Eye (tissue), 1 donor: ENCODE measurements around the gene PLD3.
A peak's percentile ranks its signal among the peaks of the same experiment; 100 is the strongest.
"Not testable (repeated sequence)": the region's sequence is repeated elsewhere in the genome, so short reads cannot be mapped to it uniquely, and the experiment has no call there.

Experiments
- DNase-seq: peaks from one replicate; pipeline ENCODE4 v3.0.0-alpha.2; 2015

The PLD3 gene

DNA sequence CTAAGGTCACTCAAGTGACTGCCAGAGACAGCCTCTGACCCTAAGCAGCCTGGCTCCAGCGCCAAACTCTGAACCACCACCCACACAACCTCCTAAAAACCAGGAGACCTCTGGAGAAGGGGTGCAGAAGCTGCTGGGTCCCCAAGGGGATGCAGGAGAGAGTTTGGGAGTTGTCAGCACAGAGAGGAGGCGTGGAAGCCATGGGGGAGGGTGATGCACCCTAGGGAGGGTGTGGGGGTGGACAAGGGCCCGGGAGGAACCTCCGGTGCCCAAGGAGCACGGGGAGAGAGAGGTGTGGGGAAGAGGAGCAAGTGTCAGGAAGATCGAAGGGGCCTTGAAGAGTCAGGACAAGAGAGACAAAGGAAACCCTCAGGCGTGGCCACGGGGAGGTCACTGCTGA lies 43.6 kb downstream of the PLD3 start:
- DNase-seq, result no peak

GRCh38 chr19:40392894-40393517 lies 44.5 kb downstream of the PLD3 start:
- DNase-seq, result no peak

DNA sequence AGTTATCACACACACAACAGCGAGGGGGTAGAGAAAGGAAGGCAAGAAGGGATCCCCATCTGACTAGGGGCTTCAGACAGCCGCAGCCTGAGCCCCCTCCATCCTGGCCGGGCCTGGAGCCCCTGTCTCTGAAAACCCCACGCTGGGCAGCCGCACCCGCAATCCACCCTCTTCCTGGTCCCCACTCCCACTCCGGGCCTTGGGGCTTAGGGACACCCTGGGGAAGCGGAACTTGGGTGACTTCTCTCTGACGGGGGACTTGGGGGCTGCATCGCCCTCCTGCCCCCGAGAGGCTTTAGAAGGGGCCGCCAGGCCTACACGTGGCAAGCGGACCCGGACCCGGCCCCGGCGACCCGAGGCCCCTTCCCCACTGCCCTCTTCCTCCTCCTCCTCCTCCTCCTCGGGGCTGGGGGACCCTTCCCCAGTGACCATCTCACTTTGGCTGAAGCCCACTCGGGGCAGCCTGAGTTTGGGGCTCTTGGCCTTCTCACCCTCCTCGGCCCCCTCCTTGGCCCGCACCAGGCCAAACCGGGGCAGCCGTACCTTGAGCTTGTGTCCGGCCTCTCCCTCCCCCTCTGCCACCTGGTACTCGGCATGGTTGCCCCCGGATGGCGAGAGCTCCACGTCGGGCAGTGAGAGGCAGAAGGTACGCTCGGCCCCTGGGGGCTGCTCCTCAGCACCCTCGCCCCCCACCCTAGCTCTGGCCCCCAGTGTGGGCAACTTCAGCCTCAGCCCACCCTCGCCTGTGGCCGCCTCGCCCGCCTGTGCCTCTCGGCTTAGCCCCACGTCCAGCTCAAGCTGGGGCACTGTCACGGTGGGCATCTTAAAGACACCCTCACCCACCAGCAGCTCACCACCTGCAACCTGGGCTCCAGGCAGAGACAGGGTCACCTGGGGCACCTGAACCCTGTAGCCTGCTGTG lies 45.7 kb downstream of the PLD3 start:
- no peak for DNase-seq

DNA sequence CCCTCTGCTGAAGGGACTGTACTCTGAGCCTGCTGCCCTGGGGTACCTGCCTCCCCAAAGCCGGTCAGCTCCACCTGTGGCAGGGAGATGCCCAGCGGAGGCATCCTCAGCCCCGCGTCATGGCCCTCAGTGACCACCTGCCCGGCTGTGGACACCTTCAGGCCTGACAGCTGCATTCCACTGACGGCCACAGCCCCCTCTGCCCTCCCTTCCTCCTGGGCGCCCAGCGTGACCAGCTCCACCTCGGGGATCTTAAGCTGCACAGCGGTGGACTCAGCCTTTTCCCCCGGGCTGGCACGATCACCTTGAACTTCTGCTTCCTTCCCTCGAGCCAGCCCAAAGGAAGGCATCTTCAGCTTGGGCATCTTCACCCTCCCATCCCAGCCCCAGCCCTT lies 46.3 kb downstream of the PLD3 start:
- DNase-seq, result no peak

- no peak for DNase-seq
These were observed 47.5 kb downstream of the PLD3 start for GRCh38 chr19:40395956-40396355.

DNA sequence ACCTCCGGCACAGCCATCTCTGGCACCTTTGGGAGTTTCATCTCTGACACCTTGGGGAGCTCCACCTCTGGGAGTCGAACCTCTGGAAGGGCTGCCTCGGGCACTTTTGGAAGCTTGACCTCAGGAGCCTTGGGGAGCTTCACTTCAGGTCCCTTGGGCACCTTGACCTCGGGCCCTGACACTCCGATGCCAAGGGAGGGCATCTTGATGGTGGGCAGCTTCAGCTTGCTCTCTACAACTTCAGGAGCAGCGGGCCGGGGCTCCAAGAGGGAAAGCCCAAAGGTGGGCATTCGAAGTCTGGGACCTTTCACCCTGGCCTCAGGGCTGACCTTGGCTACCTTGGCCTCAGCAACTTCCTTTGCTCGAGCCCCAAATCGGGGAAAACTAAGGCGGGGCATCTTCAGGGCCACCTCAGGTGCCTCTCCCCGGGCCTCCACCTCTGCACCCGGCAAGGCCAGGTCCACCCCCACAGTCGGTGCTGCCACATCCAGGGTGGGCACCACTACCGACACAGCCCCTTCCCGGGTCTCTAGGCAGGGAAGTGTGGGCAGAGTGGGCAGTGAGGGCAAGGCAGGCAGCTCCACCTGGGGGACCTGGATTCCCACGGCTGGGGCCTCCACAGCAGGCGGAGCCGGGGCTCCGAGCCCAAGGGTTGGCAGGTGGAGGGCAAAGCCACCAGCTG lies 48.5 kb downstream of the PLD3 start:
- DNase-seq, result no peak

DNA sequence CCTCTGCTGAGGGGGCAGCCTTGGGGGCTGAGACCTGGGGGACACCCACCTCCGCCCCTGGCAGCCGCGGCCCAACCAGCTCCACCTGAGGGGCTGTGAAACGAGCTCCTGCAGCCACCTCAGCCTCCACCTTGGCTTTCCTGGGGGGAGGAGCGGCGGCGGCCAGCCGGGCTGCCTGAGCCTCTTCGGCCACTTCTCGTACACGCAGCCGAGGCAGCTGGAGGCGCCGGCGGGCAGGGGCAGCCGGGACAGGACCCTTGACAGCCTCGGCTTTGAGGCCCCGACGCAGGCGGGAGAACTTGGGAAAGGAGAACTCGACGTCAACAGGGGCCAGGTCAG lies 49.0 kb downstream of the PLD3 start:
- no peak for DNase-seq

DNA sequence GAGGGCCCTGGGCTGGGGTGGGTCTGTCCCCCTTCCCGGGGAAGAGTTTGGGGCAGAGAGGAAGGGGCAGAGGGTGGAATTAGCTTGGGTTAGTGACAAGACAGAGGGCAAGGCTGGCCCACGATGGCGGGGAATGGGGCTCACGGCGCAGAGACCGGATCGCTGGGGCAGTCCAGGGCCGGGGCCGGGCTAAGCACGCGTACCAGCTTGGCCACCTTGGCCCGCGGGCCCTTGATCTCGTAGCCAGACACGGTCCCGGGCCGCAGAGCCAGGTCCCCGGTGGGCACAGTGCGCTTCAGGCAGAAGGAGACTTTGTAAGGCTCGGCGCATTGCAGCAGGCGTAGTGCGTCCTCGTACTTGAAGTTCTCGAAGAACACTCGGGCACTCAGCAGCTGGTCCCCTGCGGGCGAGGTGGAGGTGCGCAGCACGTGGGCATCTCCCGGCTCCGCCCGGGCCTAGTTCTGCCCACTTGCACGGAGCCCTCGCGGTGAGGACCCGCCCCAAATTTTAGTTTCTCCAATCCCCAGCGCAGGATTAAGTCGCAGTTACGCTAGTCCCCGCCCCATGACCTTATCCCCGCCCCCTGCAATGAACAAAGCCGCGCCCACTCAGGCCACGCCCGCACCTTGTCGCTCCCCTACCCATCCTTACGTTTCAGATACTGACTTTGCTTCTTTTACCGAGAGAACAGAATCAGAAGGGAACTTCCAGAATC lies 50.1 kb downstream of the PLD3 start:
- DNase-seq, result peak; percentile 74

DNA sequence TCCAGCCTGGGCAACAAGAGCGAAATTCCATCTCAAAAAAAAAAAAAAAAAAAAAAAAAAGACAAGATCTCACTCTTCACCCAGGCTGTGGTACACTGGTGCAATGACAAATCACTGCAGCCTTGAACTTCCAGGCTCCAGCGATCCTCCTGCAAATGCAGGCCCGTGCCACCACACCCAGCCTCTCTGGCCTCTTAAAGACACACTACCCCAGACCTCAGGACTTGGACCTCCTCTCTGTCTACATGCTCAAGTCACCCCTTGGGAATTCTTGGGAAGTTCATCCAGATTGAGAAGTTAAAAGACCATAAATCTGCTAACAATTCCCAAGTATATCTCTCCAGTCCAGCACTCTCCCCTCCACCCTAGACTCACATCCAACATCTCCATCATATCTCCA lies 52.1 kb downstream of the PLD3 start:
- no peak for DNase-seq

DNA sequence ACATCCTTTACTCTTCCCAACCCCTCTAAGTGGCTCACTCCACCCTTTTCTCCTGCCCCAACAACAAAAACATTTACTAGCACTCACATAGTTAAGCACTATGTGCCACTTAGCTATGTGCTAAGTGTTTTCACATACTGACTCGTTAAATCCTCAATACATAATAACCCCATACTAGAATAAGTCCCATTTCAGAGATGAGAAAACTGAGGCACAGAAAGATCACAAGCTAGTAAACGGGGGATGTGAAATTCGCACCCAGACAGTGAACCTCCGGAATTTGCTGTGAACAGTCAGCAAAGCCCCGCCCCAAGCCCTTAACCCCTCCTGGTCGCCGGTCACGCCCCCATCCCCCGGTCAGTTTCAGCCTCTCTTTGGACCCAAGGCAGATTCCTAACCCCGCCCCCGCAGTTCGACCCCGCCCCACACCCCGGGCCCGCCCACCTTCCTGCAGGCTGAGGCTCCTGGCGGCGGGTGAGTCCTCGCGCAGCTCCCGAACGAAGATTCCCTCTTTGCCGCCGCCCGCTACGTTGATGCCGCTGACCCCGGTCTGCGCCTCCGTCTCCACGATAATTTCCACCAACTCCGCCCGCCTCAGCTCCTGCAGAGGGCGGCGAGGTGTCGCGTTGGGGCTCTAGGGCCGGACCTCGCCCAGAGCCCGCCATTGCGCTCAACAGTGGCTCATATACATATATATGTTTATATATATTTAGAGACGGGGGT lies 54.9 kb downstream of the PLD3 start:
- DNase-seq, result peak; percentile 91

DNA sequence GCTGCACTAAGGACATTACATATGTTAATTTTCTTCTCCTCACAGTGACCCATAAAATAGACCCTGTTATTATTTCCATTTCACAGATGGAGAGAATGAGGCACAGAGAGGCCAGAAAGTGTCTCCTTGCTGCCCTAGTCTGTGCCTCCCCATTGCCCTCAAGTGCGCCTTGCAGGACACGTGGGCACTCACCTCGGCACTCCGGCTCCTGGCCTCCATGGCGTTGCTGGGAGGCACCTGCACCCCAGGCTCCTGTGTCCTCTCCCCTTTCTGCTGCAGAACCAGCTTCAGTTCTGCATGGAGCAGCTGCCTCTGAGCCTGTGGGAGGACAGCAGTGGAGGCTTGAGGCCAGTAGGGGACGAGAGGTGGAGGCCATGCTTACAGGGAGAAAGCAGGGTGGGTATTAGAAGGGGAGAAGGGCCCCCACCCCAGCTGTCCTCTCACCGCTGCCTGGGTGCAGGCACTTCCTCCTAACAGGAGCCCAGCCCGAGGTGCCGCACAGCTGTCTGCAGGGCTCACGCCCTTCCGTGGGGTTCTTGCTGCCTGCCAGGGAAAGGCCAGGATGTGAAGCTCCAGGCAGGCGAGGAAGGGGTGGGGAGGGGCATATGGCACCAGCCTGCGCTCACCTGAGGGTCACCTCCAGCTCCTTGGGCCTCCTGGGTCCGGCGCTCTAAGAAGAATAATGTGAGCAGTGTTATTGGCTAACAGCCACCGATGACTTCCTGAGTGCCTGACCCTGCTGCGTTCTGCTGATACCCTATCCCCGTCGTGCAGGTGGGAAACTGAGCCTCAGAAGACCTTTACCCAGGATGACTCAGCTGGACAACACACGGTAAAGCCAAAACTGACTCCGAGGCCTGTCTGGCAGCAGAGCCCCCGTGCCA lies 59.5 kb downstream of the PLD3 start:
- DNase-seq, result no peak

- DNase-seq, result not testable (repeated sequence)
These were observed 60.1 kb downstream of the PLD3 start for GRCh38 chr19:40408598-40408925.

DNA sequence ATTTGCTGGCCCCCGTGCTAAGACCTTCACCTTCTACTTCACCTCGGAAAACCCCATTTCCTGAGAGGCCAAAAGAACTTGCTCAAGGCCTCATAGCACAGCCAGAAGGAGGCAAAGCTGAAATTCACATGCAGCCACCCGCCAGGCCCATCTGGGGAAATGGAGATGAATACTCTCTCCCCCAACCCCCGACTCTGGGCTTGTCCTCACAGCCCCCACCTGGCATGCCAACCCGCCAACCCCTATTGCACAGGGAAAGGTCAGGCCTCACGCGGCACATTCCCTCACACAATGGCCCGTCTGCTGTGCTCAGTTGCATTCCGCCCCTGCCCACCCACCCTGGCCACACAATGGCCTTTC lies 61.5 kb downstream of the PLD3 start:
- no peak for DNase-seq

DNA sequence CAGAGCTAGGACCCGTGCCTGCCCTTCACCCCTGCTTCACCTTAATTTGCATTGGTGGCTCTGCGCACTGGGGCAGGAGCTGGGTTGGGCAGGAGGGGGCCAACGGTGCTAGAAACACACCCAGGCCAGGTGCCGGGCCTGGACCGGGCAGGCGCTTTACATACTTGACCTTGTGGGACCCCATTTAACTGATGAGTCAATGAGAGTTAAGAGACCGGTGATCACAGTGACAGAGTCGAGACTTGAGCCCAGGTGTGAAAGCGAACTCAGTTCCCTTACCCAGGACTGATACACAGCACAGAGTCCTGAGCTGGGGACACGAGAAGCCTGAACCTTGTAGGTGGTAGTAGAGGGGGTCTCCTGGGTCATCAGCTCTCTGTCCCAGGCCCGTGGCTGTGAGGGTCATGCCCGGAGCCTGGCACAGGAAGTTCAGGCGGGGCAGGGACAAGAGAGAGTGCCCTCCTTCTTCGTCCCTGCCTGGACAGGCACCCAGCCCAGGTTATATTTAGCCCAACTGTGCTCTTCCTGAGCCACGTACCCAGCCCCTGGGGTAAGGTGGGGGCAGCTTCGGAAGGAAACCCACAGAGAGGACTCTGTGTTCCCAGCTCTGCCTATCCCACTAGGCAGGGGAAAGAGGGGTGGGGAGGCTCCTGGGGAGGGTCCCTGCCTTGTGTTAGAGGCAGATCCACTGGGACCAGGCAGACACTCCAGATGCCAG lies 62.8 kb downstream of the PLD3 start:
- no peak for DNase-seq

DNA sequence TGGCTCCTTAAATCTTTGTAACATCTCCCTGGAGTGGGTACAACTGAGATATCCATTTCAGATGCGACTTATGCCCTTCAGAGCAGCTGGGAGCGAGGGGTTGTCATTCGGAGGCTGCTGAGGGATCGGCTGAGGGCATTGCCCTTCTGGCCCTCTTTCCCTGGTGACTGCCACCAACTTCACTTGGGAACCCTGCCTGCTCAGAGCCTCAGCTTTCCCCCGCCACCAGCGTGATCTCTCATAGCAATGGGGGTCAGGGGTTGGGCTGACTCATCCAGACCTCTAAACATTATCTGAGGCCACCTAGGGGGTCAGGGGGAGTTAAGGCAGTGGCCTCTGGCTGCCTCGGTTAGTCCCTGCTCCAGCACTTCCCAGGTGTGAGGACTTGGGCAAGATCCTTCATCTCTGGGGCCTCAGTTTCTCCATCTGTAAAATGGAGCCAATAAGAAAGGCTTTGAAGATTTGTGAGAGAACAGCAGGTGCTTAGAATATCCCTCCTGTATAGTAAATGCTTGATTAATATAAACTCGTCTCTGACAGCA lies 63.5 kb downstream of the PLD3 start:
- DNase-seq, result no peak

- DNase-seq, result no peak
These were observed 64.4 kb downstream of the PLD3 start for GRCh38 chr19:40412866-40413265.

GRCh38 chr19:40413291-40413845 lies 64.9 kb downstream of the PLD3 start, which contains the start of gene PRX:
Gene PRX (minus strand): TSS chr19:40413378. CDS start chr19:40407932, 5,446 bp downstream.
- DNase-seq, result peak; percentile 59

- peak; percentile 43 for DNase-seq
These were observed 66.3 kb downstream of the PLD3 start for GRCh38 chr19:40414542-40415535.

DNA sequence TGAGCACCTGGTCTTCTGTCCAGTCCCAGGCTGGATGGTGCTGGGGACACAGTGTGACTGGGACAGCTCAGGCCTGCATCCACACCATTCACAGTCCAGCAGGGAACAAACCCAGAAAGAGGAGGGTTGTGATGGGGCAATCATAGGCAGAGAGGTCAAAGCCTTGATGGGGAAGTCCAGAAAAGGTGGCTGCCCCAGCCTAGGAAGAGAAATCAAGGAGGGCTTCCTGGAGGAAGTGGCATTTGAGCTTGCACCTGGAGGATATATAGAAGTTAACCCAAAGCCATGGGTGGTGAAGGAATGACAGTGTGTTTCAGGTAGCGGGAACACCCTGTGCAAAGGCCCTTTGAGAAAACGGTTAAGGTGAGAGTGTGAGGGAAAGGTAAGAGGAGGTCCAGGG lies 67.3 kb downstream of the PLD3 start:
- no peak for DNase-seq
